HCT116 (cell line): Measurements from ENCODE around the gene SLC41A2. TPM values are rescaled to one million over a fixed set of nuclear protein-coding genes. Genes with fewer than 3 reads are reported as not detected.

Experiments used
- ATAC-seq: fragments of 200-7000 bp; cut with Tn5 transposase; 2 replicates; pipeline ENCODE4 v1.9.1; 2020; ENCODE audit warnings: mild to moderate bottlenecking, moderate library complexity
- BruUV-seq: library from RNA; stranded (reverse); fragments of 400-500 nt; replicated peaks from 2 replicates; lab custom pipeline; 2021; lab: Mats Ljungman, UMichigan
- CTCF ChIA-PET: fragments of 300-600 bp; sonication (Branson Sonifier 250); formaldehyde crosslinking; loops from one replicate; lab custom pipeline; 2021; ENCODE audit warnings: antibody characterized with exemption; lab: Charles Lee
- POLR2A ChIA-PET: fragments of 300-600, 350-600 bp; sonication (Branson Sonifier 250); formaldehyde crosslinking; loops from one replicate; lab custom pipeline; 2021; ENCODE audit warnings: antibody characterized with exemption; lab: Charles Lee
- RAD21 ChIA-PET, 2 experiments: fragments of 300-600 bp; sonication (Branson Sonifier 250); formaldehyde crosslinking; loops; one replicate each; lab custom pipeline; 2023; ENCODE audit warnings: low total read pairs in 2 of 2; ENCODE audit not compliant: uncharacterized antibody in 2 of 2, unreplicated experiment in 2 of 2, low non-redundant PET in 1 of 2; lab: Charles Lee
- DNase-seq: peaks from one replicate; pipeline ENCODE4 v3.0.0-alpha.2; 2010; ENCODE audit warnings: low read depth, low spot score
- H2AFZ ChIP-seq: fragments of 200-600 bp; shearing (Covaris generic), sonication (generic); 2 replicates; pipeline ENCODE4 v1.6.1; 2017; ENCODE audit warnings: low read depth, mixed run types, mixed read lengths, antibody characterized with exemption, low read length; ENCODE audit not compliant: poor library complexity, severe bottlenecking
- H3K27ac ChIP-seq: 2 replicates; pipeline ENCODE4 v1.5.1; 2012; ENCODE audit warnings: low read depth, low read length
- H3K27me3 ChIP-seq: fragments of 200-600 bp; sonication (generic); 2 replicates; pipeline ENCODE4 v1.6.1; 2016; ENCODE audit warnings: mixed run types, low read length, mixed read lengths; ENCODE audit not compliant: insufficient read depth
- H3K36me3 ChIP-seq, 2 experiments: fragments of 200-500 bp in 1 of 2; fragments of 200-600 bp in 1 of 2; sonication (Bioruptor generic) in 1 of 2; sonication (generic) in 1 of 2; 2 replicates each; pipeline versions ENCODE4 v1.5.1 to v1.6.1; 2014 to 2016; ENCODE audit warnings: low read length in 2 of 2, inconsistent platforms in 1 of 2, mixed read lengths in 1 of 2, mixed run types in 1 of 2; ENCODE audit not compliant: insufficient read depth in 2 of 2, control insufficient read depth in 1 of 2
- H3K4me1 ChIP-seq, 2 experiments: fragments of 200-600 bp in 1 of 2; sonication (generic) in 1 of 2; 2 replicates each; pipeline versions ENCODE4 v1.5.1 to v1.6.1; 2012 to 2017; ENCODE audit warnings: low read length in 2 of 2, inconsistent platforms in 1 of 2, mild to moderate bottlenecking in 1 of 2, mixed read lengths in 1 of 2, mixed run types in 1 of 2, moderate library complexity in 1 of 2; ENCODE audit not compliant: insufficient read depth in 2 of 2, control insufficient read depth in 1 of 2
- H3K4me2 ChIP-seq: fragments of 200-600 bp; sonication (generic); 2 replicates; pipeline ENCODE4 v1.6.1; 2017; ENCODE audit warnings: mixed run types, low read length, mixed read lengths
- H3K4me3 ChIP-seq, 2 experiments: fragments of 200-600 bp in 1 of 2; sonication (generic) in 1 of 2; replicated peaks in 1 of 2; 2 replicates each; pipeline ENCODE4 v1.5.1; 2011 to 2016; ENCODE audit warnings: low read length in 2 of 2, control low read depth in 1 of 2, low read depth in 1 of 2, mild to moderate bottlenecking in 1 of 2, mixed read lengths in 1 of 2, mixed run types in 1 of 2
- H3K79me2 ChIP-seq: fragments of 200-600 bp; sonication (generic); 2 replicates; pipeline ENCODE4 v1.6.1; 2017; ENCODE audit warnings: mild to moderate bottlenecking, mixed run types, low read length, moderate library complexity, mixed read lengths; ENCODE audit not compliant: insufficient read depth
- H3K9ac ChIP-seq: fragments of 200-600 bp; sonication (generic); 2 replicates; pipeline ENCODE4 v1.6.1; 2016; ENCODE audit warnings: low read length, mixed read lengths
- H3K9me2 ChIP-seq: fragments of 200-600 bp; sonication (generic), shearing (Covaris generic); 2 replicates; pipeline ENCODE4 v1.6.1; 2017; ENCODE audit warnings: mixed run types, mild to moderate bottlenecking, moderate library complexity; ENCODE audit not compliant: insufficient read depth
- H3K9me3 ChIP-seq, 2 experiments: fragments of 200-500 bp in 1 of 2; fragments of 200-600 bp in 1 of 2; sonication (Bioruptor generic) in 1 of 2; sonication (generic) in 1 of 2; 2 replicates each; pipeline ENCODE4 v1.6.1; 2014 to 2017; ENCODE audit warnings: low read length in 2 of 2, mixed read lengths in 2 of 2, inconsistent platforms in 1 of 2, low read depth in 1 of 2, mild to moderate bottlenecking in 1 of 2, mixed run types in 1 of 2, moderate library complexity in 1 of 2; ENCODE audit not compliant: control insufficient read depth in 1 of 2, insufficient read depth in 1 of 2
- H4K20me1 ChIP-seq: fragments of 200-600 bp; sonication (generic), shearing (Covaris generic); 2 replicates; pipeline ENCODE4 v1.6.1; 2017; ENCODE audit warnings: mixed run types, mild to moderate bottlenecking, moderate library complexity; ENCODE audit not compliant: insufficient read depth
- CBX3 ChIP-seq: IDR thresholded peaks from 2 replicates; pipeline ENCODE4 v1.6.1; 2012; ENCODE audit warnings: low read depth
- CEBPB ChIP-seq: IDR thresholded peaks from 2 replicates; pipeline ENCODE4 v1.6.1; 2012; ENCODE audit warnings: low read depth
- EGR1 ChIP-seq: IDR thresholded peaks from 2 replicates; pipeline ENCODE4 v1.6.1; 2012; ENCODE audit warnings: low read depth
- ELF1 ChIP-seq: IDR thresholded peaks from 2 replicates; pipeline ENCODE4 v1.6.1; 2012; ENCODE audit warnings: low read depth, borderline replicate concordance
- EZH2 ChIP-seq: fragments of 200-600 bp; sonication (generic); IDR thresholded peaks from 2 replicates; pipeline ENCODE4 v1.6.1; 2017; ENCODE audit warnings: antibody characterized with exemption, mixed run types
- EZH2phosphoT487 ChIP-seq: fragments of 200-600 bp; IDR thresholded peaks from 2 replicates; pipeline ENCODE4 v1.6.1; 2018; ENCODE audit warnings: antibody characterized with exemption, borderline replicate concordance
- JUND ChIP-seq: IDR thresholded peaks from 2 replicates; pipeline ENCODE4 v1.6.1; 2012
- POLR2A ChIP-seq: IDR thresholded peaks from 2 replicates; pipeline ENCODE4 v1.7.0; 2011; ENCODE audit warnings: borderline replicate concordance; ENCODE audit not compliant: insufficient read depth, insufficient read length; ENCODE audit errors: extremely low read depth
- REST ChIP-seq: IDR thresholded peaks from 2 replicates; pipeline ENCODE4 v1.6.1; 2012; ENCODE audit warnings: low read depth
- SIN3A ChIP-seq: IDR thresholded peaks from 2 replicates; pipeline ENCODE4 v1.6.1; 2012; ENCODE audit warnings: low read depth
- SRF ChIP-seq: IDR thresholded peaks from 2 replicates; pipeline ENCODE4 v1.6.1; 2012; ENCODE audit warnings: low read depth
- YY1 ChIP-seq: IDR thresholded peaks from 2 replicates; pipeline ENCODE4 v1.6.1; 2011; ENCODE audit warnings: low read length, low read depth, moderate library complexity, mild to moderate bottlenecking; ENCODE audit not compliant: insufficient replicate concordance; ENCODE audit errors: extremely low read depth
- ZNF274 ChIP-seq: fragments of 200-500 bp; sonication (Bioruptor generic); IDR thresholded peaks from 2 replicates; pipeline ENCODE4 v1.6.1; 2014; ENCODE audit warnings: mild to moderate bottlenecking, low read depth, low read length, inconsistent platforms
- intact Hi-C: fragments of 100-400 bp; cut with micrococcal nuclease; formaldehyde crosslinking; loops from 2 replicates; pipeline ENCODE4 v1.10.0; 2022
- total RNA-seq: library from RNA; stranded (reverse); gene quantifications from one replicate; pipeline ENCODE4 v1.2.1, GENCODE V29; 2021; ENCODE audit not compliant: unreplicated experiment
- TF ChIP-seq, protein P1 (sequence below): IDR thresholded peaks from 2 replicates; pipeline ENCODE4 v1.6.1; 2012
- TF ChIP-seq, protein P2 (sequence below), 3 experiments: fragments of 200-600 bp in 1 of 3; sonication (generic) in 1 of 3; IDR thresholded peaks in 2 of 3; conservative IDR thresholded peaks in 1 of 3; 2 replicates each; pipeline ENCODE4 v1.5.1; 2012 to 2017; ENCODE audit warnings: low read depth in 2 of 3, low read length in 2 of 3, antibody characterized with exemption in 1 of 3, borderline replicate concordance in 1 of 3, control low read depth in 1 of 3, mild to moderate bottlenecking in 1 of 3, mixed read lengths in 1 of 3, mixed run types in 1 of 3, moderate library complexity in 1 of 3; ENCODE audit not compliant: insufficient read depth in 1 of 3
- TF ChIP-seq, protein P3 (sequence below): IDR thresholded peaks from 2 replicates; pipeline ENCODE4 v1.6.1; 2011; ENCODE audit warnings: mild to moderate bottlenecking, low read length, moderate library complexity; ENCODE audit not compliant: insufficient replicate concordance; ENCODE audit errors: extremely low read depth

SLC41A2 gene
- total RNA-seq, 1 experiment from 2014 or later, result 12.5 TPM

DNA sequence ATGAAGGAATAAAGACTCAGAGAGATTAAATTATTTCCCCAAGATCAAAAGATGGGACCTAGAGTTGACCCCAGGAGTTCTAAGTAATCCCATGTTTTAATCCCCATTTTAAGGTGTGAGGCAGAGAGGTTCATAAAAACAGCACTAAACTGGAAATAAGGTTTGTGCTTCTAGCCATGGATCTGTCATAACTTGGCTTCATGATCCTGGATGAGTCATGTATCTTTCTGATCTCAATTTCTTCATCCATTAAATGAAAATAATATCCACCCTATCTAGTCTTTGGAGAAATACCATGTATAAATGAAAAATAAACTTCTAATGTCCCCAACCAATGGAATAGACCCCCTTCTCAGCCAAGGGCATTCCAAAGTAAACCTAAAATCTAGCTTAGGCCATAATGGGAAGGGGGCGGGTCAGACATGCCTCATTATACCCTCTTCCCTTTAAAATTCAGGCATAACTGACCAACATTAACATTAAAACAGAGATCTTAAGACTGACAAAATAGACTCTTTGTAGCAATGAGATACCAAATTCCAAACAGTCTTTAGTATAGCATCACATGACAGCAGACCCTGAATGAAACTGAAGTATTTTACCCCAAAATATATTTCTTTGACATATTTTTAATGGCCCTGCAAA lies 47.8 kb downstream of the SLC41A2 start:
- ATAC-seq (no peak), DNase-seq (no peak)
- H3K36me3 ChIP-seq, result no peaks in the 10 kb centered on the region
- H3K9ac ChIP-seq, result no peak overlapping the region
- H3K4me1 ChIP-seq, result peaks cover 0 to 5% of the 10 kb centered on the region in 2 experiments; a peak in 1 of 4 replicates
- no peak overlapping the region for H3K4me3 ChIP-seq
- H3K9me3 ChIP-seq, result no peaks in the 10 kb centered on the region
- ChIA-PET POLR2A (no interaction called here), RAD21 (no interaction called here), CTCF (no interaction called here)
- no peak overlapping the region for H3K4me2 ChIP-seq
- no peak overlapping the region for H3K27ac ChIP-seq
- H3K9me2 ChIP-seq, result no peaks in the 10 kb centered on the region
- no TSS peak for BruUV-seq
- no peaks in the 10 kb centered on the region for H4K20me1 ChIP-seq
- no peak for TF ChIP-seq ZNF274
- TF ChIP-seq, protein P1, sequence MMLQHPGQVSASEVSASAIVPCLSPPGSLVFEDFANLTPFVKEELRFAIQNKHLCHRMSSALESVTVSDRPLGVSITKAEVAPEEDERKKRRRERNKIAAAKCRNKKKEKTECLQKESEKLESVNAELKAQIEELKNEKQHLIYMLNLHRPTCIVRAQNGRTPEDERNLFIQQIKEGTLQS, result no peak
- TF ChIP-seq CEBPB, result no peak
- TF ChIP-seq SRF, result no peak
- no peak for TF ChIP-seq SIN3A
- no peak for TF ChIP-seq REST
- TF ChIP-seq POLR2A, result no peak
- TF ChIP-seq EGR1, result no peak
- TF ChIP-seq, protein P2, sequence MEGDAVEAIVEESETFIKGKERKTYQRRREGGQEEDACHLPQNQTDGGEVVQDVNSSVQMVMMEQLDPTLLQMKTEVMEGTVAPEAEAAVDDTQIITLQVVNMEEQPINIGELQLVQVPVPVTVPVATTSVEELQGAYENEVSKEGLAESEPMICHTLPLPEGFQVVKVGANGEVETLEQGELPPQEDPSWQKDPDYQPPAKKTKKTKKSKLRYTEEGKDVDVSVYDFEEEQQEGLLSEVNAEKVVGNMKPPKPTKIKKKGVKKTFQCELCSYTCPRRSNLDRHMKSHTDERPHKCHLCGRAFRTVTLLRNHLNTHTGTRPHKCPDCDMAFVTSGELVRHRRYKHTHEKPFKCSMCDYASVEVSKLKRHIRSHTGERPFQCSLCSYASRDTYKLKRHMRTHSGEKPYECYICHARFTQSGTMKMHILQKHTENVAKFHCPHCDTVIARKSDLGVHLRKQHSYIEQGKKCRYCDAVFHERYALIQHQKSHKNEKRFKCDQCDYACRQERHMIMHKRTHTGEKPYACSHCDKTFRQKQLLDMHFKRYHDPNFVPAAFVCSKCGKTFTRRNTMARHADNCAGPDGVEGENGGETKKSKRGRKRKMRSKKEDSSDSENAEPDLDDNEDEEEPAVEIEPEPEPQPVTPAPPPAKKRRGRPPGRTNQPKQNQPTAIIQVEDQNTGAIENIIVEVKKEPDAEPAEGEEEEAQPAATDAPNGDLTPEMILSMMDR (IDR thresholded peaks at IDR 0.05 in 2 of 3, conservative IDR thresholded peaks at IDR 0.05 in 1 of 3; ENCODE audit: borderline replicate concordance in 1 of 3, insufficient read depth in 1 of 3, low read depth in 2 of 3, low read length in 2 of 3), result no peak
- no peak for TF ChIP-seq CBX3
- no peak for TF ChIP-seq YY1
- TF ChIP-seq, protein P3, sequence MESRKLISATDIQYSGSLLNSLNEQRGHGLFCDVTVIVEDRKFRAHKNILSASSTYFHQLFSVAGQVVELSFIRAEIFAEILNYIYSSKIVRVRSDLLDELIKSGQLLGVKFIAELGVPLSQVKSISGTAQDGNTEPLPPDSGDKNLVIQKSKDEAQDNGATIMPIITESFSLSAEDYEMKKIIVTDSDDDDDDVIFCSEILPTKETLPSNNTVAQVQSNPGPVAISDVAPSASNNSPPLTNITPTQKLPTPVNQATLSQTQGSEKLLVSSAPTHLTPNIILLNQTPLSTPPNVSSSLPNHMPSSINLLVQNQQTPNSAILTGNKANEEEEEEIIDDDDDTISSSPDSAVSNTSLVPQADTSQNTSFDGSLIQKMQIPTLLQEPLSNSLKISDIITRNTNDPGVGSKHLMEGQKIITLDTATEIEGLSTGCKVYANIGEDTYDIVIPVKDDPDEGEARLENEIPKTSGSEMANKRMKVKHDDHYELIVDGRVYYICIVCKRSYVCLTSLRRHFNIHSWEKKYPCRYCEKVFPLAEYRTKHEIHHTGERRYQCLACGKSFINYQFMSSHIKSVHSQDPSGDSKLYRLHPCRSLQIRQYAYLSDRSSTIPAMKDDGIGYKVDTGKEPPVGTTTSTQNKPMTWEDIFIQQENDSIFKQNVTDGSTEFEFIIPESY, result no peak
- no peak for TF ChIP-seq EZH2
- no peak for TF ChIP-seq ELF1
- TF ChIP-seq EZH2phosphoT487, result no peak
- TF ChIP-seq JUND, result no peak
- intact Hi-C loops, result no loop called here
- no peak overlapping the region for H2AFZ ChIP-seq
- H3K27me3 ChIP-seq, result no peaks in the 10 kb centered on the region
- no peaks in the 10 kb centered on the region for H3K79me2 ChIP-seq
